Mammary epithelial cell (primary cell): ENCODE results near the gene SNAPC3.

Experiments
- EZH2 ChIP-seq: IDR thresholded peaks from 2 replicates; pipeline ENCODE4 v1.6.1; 2012; ENCODE audit warnings: low read length, inconsistent platforms, borderline replicate concordance
- TF ChIP-seq, protein P1 (sequence below), 2 donors: IDR thresholded peaks in 1 of 2; conservative IDR thresholded peaks in 1 of 2; 2 replicates each; pipeline ENCODE4 v1.5.1; 2011 to 2012; ENCODE audit warnings: inconsistent platforms in 2 of 2, low read length in 2 of 2, mild to moderate bottlenecking in 2 of 2, control low read depth in 1 of 2, low read depth in 1 of 2; ENCODE audit not compliant: insufficient read depth in 1 of 2; ENCODE audit errors: extremely low read depth in 1 of 2

DNA sequence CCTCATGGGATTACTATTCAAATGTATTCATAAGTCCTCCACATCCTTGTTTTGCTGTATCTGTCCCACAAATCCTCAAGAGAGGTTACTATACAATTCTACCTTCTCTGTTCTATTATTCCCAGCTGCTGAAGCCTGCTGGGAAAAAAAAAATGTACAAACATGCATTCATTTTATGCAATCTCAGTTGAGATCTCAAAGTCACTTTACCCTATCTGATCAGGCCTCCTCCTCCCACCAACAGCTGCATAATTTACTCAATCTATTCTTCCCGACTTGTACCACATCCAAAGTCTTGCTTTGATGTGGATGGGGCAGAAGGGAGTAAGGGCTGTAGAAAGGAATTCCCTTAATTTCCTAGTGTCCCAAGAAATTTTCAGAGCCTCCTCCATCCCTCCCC is 59.5 kb downstream of the SNAPC3 start:
- TF ChIP-seq, protein P1, sequence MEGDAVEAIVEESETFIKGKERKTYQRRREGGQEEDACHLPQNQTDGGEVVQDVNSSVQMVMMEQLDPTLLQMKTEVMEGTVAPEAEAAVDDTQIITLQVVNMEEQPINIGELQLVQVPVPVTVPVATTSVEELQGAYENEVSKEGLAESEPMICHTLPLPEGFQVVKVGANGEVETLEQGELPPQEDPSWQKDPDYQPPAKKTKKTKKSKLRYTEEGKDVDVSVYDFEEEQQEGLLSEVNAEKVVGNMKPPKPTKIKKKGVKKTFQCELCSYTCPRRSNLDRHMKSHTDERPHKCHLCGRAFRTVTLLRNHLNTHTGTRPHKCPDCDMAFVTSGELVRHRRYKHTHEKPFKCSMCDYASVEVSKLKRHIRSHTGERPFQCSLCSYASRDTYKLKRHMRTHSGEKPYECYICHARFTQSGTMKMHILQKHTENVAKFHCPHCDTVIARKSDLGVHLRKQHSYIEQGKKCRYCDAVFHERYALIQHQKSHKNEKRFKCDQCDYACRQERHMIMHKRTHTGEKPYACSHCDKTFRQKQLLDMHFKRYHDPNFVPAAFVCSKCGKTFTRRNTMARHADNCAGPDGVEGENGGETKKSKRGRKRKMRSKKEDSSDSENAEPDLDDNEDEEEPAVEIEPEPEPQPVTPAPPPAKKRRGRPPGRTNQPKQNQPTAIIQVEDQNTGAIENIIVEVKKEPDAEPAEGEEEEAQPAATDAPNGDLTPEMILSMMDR (conservative IDR thresholded peaks at IDR 0.05 in 1 of 2, IDR thresholded peaks at IDR 0.05 in 1 of 2; ENCODE audit: extremely low read depth in 1 of 2, insufficient read depth in 1 of 2, low read depth in 1 of 2, low read length in 2 of 2) = no peak
- TF ChIP-seq EZH2 = no peak
